Mesothelial cell of epicardium (in vitro differentiated cells): ENCODE measurements around the gene CECR2. TPM values are rescaled to one million over a fixed set of nuclear protein-coding genes. Genes with fewer than 3 reads are reported as not detected.
A peak's percentile ranks its signal among the peaks of the same experiment; 100 is the strongest.

ENCODE experiments used
- DNase-seq, 2 experiments: peaks; one replicate each; pipeline ENCODE4 v3.0.0; 2021; ENCODE audit warnings: low spot score in 2 of 2; ENCODE audit not compliant: unreplicated experiment in 2 of 2
- H3K27ac Mint-ChIP-seq: 2 replicates; pipeline ENCODE4 v1.8.0; 2021; ENCODE audit warnings: mixed read lengths
- H3K27me3 Mint-ChIP-seq: 2 replicates; pipeline ENCODE4 v1.8.0; 2021; ENCODE audit warnings: low read depth, mixed read lengths
- H3K36me3 Mint-ChIP-seq: 2 replicates; pipeline ENCODE4 v1.8.0; 2021; ENCODE audit warnings: mixed read lengths
- H3K4me1 Mint-ChIP-seq: 2 replicates; pipeline ENCODE4 v1.8.0; 2021; ENCODE audit warnings: mixed read lengths
- H3K4me3 Mint-ChIP-seq: 2 replicates; pipeline ENCODE4 v1.8.0; 2021; ENCODE audit warnings: mild to moderate bottlenecking, moderate library complexity, mixed read lengths
- H3K9me3 Mint-ChIP-seq: 2 replicates; pipeline ENCODE4 v1.8.0; 2021; ENCODE audit warnings: mixed read lengths
- total RNA-seq: library from RNA; stranded (reverse); gene quantifications from 3 replicates; pipeline ENCODE4 v1.2.1, GENCODE V29; 2021
- TF ChIP-seq, protein P1 (sequence below): fragments of 200-600 bp; sonication (generic); IDR thresholded peaks from one replicate; pipeline ENCODE4 v1.5.0; 2021; ENCODE audit warnings: antibody characterized with exemption; ENCODE audit not compliant: unreplicated experiment

Gene CECR2
- total RNA-seq, 1 donor from 2014 or later, result 15.0 TPM

DNA sequence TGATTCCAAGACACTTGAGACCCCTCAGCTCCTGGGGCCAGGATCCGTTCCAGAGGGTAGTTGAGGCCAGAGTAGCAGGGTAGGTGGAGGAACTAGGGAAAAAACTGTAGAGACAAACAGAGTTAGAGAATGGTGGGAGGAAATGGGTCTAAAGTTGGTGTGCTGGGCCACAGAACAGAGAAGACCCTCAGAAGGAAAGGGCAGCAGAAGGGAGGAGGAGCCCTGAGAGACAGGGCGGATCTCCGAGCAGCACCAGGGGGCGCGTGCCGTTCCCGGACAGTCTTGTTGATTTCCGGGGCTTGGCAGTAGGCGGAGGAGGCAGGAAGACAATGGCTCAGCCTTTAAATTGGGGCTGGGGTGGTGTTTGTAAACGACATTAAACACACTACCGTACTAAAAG lies 2.4 kb upstream of the CECR2 start:
- TF ChIP-seq, protein P1, sequence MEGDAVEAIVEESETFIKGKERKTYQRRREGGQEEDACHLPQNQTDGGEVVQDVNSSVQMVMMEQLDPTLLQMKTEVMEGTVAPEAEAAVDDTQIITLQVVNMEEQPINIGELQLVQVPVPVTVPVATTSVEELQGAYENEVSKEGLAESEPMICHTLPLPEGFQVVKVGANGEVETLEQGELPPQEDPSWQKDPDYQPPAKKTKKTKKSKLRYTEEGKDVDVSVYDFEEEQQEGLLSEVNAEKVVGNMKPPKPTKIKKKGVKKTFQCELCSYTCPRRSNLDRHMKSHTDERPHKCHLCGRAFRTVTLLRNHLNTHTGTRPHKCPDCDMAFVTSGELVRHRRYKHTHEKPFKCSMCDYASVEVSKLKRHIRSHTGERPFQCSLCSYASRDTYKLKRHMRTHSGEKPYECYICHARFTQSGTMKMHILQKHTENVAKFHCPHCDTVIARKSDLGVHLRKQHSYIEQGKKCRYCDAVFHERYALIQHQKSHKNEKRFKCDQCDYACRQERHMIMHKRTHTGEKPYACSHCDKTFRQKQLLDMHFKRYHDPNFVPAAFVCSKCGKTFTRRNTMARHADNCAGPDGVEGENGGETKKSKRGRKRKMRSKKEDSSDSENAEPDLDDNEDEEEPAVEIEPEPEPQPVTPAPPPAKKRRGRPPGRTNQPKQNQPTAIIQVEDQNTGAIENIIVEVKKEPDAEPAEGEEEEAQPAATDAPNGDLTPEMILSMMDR, result no peak
- peak overlapping the region; percentile 89 for H3K4me3 Mint-ChIP-seq
- H3K27ac Mint-ChIP-seq, result peak overlapping the region; percentile 31
- H3K36me3 Mint-ChIP-seq, result no peaks in the 10 kb centered on the region
- peaks cover 2% of the 10 kb centered on the region for H3K27me3 Mint-ChIP-seq
- H3K4me1 Mint-ChIP-seq, result peaks cover 28% of the 10 kb centered on the region
- H3K9me3 Mint-ChIP-seq, result no peaks in the 10 kb centered on the region
- DNase-seq, result peak; percentile 37 to 71

DNA sequence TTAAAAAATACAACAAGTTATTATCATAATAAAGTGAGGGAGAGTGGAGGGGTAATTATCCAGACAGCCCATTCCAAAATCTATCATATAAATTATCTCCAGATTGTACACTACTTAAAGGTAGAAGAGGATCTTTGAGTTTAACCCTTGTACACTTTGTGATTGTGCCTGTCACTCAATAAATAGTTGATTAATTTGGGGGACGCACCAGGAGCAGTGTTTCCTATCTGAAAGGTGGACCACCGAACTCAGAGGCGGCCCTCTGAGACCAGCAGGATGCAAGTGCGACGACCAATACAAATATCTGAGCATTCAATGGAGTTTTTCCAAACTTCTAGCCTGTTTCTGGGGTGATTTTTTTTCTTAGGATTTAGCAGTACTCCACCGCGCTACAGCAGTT lies 1.1 kb upstream of the CECR2 start:
- DNase-seq, result no peak
- Mint-ChIP-seq H3K27me3 (peaks cover 2% of the 10 kb centered on the region), H3K36me3 (no peaks in the 10 kb centered on the region), H3K9me3 (no peaks in the 10 kb centered on the region), H3K27ac (peak overlapping the region; percentile 94), H3K4me1 (peaks cover 28% of the 10 kb centered on the region), H3K4me3 (peak overlapping the region; percentile 89)
- TF ChIP-seq, protein P1, result no peak

DNA sequence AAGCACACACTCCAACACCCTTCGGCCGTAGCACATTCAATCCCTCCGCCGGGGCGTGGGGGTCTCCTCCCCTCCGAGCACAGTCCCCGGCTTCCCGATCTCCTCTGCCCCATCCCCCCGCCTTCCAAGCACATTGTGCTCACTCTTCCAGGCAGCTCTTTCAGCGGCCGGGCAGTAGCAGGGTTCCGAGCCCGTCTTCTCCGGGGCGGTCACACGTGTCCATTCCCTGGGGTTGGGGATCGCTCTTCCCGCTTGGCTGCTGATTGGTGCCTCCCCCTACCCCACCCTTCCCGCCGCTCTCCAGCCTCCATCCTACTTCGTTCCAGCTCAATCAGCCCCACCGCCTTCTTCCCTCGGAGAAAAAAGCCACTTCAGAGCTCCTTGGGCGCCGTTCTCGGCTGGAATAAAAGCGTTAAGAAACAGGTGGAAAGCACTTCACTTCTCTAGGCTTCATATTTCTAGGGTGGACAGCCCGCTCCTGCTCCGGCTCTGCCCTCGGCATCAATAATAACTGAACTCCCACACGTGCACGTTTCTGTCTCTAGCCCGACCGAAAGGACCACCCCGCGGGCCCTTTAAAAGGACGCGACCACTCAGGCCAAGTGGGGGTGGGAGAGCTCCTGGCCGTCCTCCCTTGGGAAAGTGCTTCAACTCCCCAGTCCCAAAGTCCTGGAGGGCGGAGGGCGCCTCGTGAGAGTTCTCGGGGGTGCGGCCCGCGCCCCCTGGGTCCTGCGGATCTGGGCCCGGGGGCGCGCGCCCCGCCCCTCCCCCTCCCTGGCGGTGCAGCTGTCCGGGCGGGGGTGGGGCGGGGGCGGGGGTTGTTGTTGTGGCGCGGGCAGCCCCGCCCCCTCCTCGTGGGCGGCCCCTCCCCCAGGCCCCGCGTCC lies 464 bp upstream of the CECR2 start:
- peak overlapping the region; percentile 89 for H3K4me3 Mint-ChIP-seq
- DNase-seq, result peak; percentile 43 to 74
- H3K27me3 Mint-ChIP-seq, result peaks cover 2% of the 10 kb centered on the region
- TF ChIP-seq, protein P1, result no peak
- peak overlapping the region; percentile 94 for H3K27ac Mint-ChIP-seq
- peaks cover 33% of the 10 kb centered on the region for H3K4me1 Mint-ChIP-seq
- H3K36me3 Mint-ChIP-seq, result no peaks in the 10 kb centered on the region
- H3K9me3 Mint-ChIP-seq, result no peaks in the 10 kb centered on the region

DNA sequence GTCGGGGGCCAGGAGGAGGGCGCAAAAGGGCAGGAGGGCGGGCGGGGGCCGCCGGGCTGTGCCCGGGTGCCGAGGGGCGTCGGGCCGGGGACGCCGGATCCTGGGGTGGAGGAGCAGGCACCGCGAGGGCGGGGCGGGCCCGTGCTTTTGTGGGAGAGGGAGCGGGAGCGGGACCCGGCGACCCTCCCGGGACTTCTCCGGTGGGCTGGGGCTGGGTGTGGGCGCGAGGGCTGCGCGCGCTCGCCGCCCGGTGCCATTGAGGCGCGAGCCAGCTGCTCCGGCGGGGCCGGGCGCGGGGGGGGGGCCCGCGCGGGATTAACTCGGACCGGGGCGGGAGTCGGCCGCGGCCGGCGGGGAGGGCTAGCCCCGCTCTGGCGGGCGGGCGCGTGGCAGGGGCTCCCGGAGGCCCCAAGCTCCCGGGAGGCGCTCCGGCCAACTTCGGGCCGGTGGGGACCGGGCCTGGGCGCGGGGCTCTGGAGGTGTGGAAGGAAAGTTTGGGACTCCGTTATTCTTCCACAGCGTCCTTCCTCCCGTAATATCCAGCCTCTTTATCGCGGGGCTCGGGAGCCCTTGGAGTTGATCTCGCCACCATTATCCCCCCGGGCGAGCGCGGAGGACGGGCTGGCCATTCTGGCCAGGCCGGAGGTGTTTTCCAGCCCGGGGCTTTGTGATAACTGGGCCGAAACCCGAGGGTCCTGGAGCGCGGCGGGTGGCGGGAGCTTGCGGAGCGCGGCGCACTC lies 936 bp downstream of the CECR2 start:
- peaks cover 39% of the 10 kb centered on the region for H3K4me1 Mint-ChIP-seq
- TF ChIP-seq, protein P1, result no peak
- peak overlapping the region; percentile 70 for H3K4me3 Mint-ChIP-seq
- peak; percentile 26 to 52 for DNase-seq
- H3K27me3 Mint-ChIP-seq, result peaks cover 2% of the 10 kb centered on the region
- no peaks in the 10 kb centered on the region for H3K36me3 Mint-ChIP-seq
- no peaks in the 10 kb centered on the region for H3K9me3 Mint-ChIP-seq
- H3K27ac Mint-ChIP-seq, result no peak overlapping the region

DNA sequence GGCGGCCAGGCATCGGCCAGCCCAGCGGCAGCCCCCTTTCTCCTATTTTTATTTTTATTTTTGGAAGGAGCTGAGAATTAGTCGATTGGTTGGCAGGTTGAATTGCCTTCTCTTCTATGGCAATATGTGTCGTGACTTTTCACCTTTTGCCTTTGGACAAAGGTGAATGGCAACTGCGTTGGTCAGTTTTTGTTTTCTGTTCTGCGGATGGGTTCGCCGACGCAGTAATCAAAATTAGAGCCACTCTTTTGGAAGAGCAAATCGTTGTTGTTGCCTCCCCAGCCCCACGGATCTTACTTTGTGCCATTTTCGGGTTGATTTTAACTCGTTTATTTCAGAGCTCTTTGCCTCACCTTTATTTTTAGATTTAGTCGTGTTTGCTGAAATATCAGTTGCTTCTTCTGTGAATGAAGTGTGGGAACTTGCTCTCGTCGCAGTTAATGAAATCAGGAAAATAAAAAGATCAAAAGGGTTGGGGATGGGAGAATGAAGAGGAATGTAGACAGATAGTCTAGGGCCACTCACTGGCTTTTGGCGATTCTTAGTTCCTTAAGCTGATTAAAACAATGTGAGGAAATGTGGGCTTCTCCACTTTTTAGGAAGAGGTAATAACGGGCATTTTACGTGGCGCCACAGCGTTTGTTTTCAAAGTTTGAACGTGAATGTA lies 1.6 kb downstream of the CECR2 start:
- Mint-ChIP-seq H3K4me1 (peaks cover 39% of the 10 kb centered on the region), H3K4me3 (peak overlapping the region; percentile 70), H3K27ac (peak overlapping the region; percentile 10), H3K27me3 (peaks cover 2% of the 10 kb centered on the region), H3K9me3 (no peaks in the 10 kb centered on the region), H3K36me3 (no peaks in the 10 kb centered on the region)
- DNase-seq, result no peak
- TF ChIP-seq, protein P1, result no peak
